GM12874 (cell line): ENCODE data around the gene EPS15.

Experiments
- CTCF ChIP-seq: IDR thresholded peaks from 2 replicates; pipeline ENCODE4 v1.5.1; 2011; ENCODE audit warnings: low read depth, mild to moderate bottlenecking, control low read depth, low read length, moderate library complexity; ENCODE audit not compliant: insufficient read depth

Gene EPS15

GRCh38 chr1:51519048-51519864 lies at the start of gene EPS15:
TSS of gene EPS15 (minus strand) at chr1:51519266. CDS start at chr1:51519231, 35 bp downstream.
- TF ChIP-seq CTCF, result no peak

GRCh38 chr1:51568231-51568935 lies 49.3 kb upstream of the EPS15 start:
- no peak for TF ChIP-seq CTCF

GRCh38 chr1:51567653-51568052 lies 48.6 kb upstream of the EPS15 start:
- no peak for TF ChIP-seq CTCF

- TF ChIP-seq CTCF, result no peak
Measured at GRCh38 chr1:51566260-51566659, 47.2 kb upstream of the EPS15 start.

- TF ChIP-seq CTCF, result no peak
Measured at GRCh38 chr1:51565009-51565408, 45.9 kb upstream of the EPS15 start.

GRCh38 chr1:51564124-51564523 lies 45.1 kb upstream of the EPS15 start:
- TF ChIP-seq CTCF, result no peak

GRCh38 chr1:51561702-51562101 lies 42.6 kb upstream of the EPS15 start:
- no peak for TF ChIP-seq CTCF
